Posterior vena cava (tissue), 2 donors: ENCODE data around the gene SGIP1. TPM values are rescaled to one million over a fixed set of nuclear protein-coding genes. Genes with fewer than 3 reads are reported as not detected.
"Not testable (repeated sequence)": the region's sequence is repeated elsewhere in the genome, so short reads cannot be mapped to it uniquely, and the experiment has no call there.

Experiments
- DNase-seq: peaks from one replicate; pipeline ENCODE4 v3.0.0-alpha.2; 2020; ENCODE audit warnings: low spot score
- intact Hi-C, 2 donors: fragments of 100-400 bp; cut with DNase I; formaldehyde crosslinking; loops; one replicate each; pipeline versions ENCODE4 v1.14.1 to v1.14.2; 2022 to 2023
- total RNA-seq, 2 donors: library from RNA; stranded (reverse); fragmentation: NEBNext Ultra II Directional; extraction: Animal tissue kit (Norgen Biotek cat#: 25700); gene quantifications; one replicate each; pipeline ENCODE4 v1.2.1, GENCODE V29; 2021
- donor health status: DM: yes; HTN: yes; CAD: no.
- donor health status: DM: yes; HTN: yes; CAD: no.

SGIP1 gene
- total RNA-seq, 2 donors from 2014 or later = 25.6 to 40.2 TPM

DNA sequence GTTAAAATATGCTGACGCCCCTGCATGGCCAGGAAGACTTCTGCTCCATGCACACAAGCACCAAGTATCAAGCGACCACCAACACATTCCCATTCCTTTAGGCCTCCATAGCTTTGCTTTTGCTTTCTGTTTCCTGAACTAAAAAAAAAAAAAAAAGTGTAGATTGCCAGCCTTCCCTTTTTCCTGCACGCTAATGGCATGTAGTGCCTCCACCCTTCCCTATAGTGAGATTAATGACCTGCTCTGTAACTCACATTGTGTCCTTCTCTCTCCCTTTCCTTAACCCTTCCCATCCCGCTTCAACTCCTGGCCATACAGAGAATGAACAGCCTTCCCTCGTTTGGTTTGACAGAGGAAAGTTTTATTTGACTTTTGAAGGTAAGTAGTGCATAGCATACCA is 161.2 kb downstream of the SGIP1 start:
- no peak for DNase-seq
- intact Hi-C loops = no loop called here

- intact Hi-C loops = no loop called here
- no peak for DNase-seq
These were observed 162.8 kb downstream of the SGIP1 start for GRCh38 chr1:66696771-66697170.

DNA sequence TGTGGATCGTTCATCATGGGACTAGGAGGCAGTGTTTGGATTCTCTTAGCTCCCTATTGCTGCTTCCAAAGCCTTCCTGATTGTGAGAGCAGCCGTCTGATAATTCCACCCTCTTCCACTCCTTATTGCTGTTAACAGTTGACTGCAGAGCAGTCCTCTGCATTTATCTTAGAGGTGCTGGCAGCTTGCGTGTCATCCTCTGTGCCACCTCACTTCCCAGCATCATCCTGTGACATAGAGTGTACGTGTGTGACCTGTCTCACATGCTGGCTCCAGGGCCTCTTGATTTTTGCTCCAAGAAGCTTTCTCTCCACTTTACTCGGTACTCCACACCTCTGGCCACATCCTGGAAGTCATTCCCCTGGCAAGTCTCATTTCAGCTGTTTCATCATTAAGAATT is 165.3 kb downstream of the SGIP1 start:
- DNase-seq = no peak
- intact Hi-C loops = no loop called here

DNA sequence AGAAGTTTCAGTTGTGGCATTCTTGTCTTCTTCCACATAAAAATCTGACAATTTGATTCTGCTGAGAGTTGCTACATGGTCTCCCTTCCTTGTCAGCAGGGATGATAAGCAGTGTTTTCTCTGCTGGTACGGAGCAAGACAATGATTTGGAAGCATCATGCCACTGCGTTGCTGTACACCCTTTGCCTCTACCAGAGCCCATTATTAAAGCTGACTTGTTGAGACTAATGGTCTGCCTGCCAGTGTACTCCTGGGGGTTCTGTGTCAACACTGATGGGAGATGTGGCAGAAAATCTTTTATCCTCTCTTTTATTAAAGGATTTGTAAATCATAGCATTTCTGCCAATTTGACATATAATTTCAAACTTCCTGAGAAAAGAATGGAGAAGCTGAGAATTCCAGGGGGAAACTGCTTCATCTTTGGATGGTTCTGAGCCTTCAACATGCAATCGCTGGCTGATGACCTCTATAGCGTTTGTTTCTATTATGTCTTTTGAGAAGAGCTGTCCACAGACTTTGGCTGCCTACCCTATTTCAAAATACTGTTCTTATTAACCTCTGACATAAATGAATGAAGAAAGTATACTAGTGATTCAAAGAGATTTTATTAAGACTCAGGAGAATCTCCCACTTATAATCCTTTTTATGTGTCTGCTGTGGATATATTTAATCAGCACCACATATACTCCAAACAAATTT is 170.4 kb downstream of the SGIP1 start:
- intact Hi-C loops = no loop called here
- no peak for DNase-seq

GRCh38 chr1:66705110-66705509 is 171.2 kb downstream of the SGIP1 start:
- intact Hi-C loops = no loop called here
- DNase-seq = no peak

DNA sequence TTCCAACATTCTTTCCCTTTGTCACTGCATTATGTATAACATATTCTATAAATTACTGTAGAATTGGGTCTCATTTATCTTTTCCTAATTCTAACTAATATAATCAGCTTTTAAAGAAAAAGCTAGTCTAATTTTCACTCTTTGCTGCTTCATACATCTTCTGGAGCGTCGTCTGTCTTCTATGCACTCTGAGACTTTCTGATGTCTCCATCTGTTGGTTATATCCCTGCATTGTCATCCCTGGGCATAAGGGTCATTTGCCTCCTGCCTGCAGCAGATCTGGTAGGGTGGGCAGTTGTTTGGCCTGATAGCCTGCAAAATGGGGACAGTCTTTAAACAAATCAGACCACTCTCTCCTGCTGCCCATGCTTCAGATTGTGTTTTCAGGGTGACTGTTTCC is 177.5 kb downstream of the SGIP1 start:
- no peak for DNase-seq
- intact Hi-C loops = no loop called here

GRCh38 chr1:66712839-66713238 is 178.9 kb downstream of the SGIP1 start:
- intact Hi-C loops = no loop called here
- no peak for DNase-seq

DNA sequence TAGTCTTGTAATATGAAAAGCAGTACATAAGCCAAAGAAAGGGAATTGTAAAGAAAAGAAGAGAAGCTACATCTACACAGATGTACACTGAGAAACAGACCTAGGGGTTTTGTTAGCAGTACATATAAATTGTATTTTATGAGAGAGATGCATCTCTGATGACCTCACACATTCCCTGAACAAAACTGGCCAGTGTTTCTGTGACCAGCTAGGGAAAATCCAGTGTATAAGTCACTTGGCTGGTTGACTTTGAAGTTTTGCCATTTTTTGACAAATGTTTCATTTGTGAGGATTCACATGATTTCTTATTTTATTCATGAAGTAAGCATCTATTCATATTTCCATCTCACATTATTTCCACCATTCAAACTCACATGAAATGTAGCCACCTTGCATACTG is 190.0 kb downstream of the SGIP1 start:
- intact Hi-C loops = no loop called here

DNA sequence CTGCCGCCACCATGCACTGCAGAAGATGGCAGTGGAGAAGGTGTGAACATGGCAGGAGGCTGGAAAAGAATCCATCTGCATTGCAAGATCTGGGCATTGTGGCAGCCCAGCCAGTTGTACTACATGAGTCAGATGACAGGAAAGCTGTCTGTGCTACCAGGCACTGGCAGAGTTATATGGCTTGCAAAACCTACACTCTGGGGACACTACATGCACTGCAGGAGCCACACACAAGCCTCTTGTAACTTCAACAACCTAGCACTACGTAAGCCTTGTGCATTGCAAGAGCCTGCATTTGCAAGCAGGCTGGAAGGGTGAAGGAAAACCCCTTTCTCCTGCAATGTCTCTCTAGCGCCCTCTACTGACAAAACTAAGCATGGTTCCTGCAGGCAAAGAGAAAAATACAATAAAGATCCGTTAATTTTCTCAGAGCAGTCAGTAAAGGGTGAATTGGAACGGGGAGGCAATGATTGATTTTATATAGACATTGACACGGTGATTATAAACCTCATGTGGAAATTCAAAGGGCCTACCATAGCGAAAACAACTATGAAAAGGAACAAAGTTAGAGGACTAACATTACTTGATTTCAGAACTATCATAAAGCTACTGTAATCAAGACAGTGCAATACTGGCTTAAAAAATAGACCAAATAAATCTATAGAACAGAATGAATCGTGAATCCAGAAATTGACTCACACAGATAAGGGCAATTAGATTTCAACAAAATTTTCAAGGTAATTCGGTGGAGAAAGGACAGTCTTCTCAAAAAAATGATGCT is 192.1 kb downstream of the SGIP1 start:
- intact Hi-C loops = no loop called here
- no peak for DNase-seq

More for the DNA sequence above, 190.0 kb downstream of the SGIP1 start:
- no peak for DNase-seq

DNA sequence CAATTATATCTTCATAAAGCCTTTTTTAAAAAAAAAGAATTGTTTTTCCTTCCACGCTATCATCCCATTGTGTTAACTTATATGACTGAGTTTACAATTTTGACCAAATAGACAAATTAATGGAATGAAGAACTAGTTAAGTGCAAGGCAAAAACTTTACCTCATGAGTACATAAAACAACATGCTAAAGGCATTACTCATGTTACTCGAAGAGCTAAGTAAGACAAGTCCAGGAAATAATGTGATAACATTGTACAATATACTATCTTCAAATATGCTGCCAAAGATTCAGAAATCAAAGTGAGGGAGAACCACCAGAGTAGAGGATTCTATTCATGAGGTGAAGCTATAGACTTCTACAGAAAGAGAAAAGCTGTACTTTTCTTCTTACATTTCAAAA is 194.1 kb downstream of the SGIP1 start:
- DNase-seq = no peak
- intact Hi-C loops = no loop called here

GRCh38 chr1:66728716-66729115 is 194.8 kb downstream of the SGIP1 start:
- intact Hi-C loops, DNase-seq: not testable (repeated sequence)

DNA sequence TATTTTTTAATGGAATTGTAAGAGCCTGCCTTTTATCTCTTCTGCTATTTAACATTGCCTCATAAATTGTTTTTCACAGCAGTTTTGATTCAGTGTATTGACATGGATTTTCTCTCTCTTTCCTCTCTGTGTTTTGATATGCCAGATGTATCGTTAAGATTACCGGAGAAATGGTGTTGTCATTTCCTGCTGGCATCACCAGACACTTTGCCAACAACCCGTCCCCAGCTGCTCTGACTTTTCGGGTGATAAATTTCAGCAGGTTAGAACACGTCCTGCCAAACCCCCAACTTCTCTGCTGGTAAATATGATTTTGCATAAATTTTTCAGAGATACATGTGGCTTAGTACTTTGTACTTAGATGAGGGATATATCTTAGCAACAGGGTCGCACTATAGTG is 195.2 kb downstream of the SGIP1 start:
- intact Hi-C loops = no loop called here

GRCh38 chr1:66729523-66729922 is 195.6 kb downstream of the SGIP1 start:
- no peak for DNase-seq
- intact Hi-C loops = no loop called here

More for the DNA sequence above, 195.2 kb downstream of the SGIP1 start:
- DNase-seq = no peak

GRCh38 chr1:66730462-66730861 is 196.5 kb downstream of the SGIP1 start:
- no peak for DNase-seq
- intact Hi-C loops = no loop called here

DNA sequence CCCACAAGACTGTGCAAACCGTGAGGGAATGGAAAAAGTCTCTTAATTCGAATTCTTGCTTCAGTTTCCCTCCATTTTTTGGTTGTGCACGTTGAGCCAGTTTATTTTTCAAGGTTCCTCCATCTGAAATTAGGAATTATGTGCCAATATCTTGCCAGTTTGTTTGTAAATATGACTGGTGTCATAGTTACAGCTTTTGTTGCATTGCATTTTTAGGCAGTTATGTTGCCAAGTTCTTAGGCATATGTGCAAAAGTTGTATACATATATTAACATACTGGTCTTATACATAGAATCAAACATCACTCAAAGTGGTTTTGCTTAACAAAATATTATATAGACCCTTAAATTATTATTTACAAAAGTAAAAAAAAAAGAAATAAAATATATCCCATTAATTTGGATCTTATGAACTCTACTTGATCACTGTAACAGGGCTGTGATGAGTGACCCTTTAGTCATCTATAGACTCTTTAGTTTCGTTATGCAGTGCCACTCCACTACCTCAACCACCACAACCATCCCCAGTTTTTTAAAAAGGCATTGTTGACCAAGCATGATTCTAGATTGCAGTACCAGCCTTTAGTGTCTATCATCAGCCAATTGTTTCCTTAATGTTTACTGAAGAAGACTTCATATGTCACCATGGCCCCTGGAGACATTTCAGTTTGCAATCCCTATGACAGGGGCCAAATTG is 197.4 kb downstream of the SGIP1 start:
- DNase-seq = no peak
- intact Hi-C loops = no loop called here

DNA sequence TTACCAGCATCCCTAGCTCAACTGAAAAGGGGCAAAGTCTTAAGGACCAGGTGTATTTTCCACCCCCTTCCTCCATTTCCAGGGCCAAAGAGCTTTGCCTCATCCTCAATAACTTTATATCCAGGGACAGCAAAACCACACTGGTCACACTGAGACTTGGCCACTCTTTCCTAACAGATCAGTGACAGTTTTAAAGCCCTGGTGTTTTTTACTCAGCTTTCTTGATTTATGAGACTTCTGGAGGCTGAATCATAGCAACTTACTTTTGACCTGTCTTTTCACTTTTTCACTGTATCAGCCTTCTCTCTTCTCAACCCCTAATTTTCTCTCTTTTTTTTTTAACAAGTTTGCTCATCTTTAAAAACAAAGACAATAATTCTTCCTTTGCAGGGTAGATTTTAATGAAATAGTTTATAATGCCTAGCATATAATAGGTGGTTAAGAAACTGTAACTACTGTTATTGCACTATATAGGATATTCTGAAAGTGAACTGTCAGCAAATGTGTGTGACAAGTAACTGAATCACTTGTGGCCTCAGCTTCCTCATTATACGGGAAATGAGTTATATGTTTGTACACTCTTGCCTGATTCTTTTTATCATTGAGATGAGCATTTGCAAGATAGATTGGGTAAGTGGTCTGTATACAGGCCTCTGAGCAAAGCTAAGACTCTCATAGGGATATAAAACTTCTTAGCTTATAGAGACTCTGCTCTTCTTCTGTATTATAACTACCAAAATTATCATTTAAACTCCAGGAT is 198.6 kb downstream of the SGIP1 start:
- intact Hi-C loops = no loop called here
- no peak for DNase-seq

- intact Hi-C loops = no loop called here
- DNase-seq = no peak
These were observed 199.5 kb downstream of the SGIP1 start for GRCh38 chr1:66733348-66734017.

DNA sequence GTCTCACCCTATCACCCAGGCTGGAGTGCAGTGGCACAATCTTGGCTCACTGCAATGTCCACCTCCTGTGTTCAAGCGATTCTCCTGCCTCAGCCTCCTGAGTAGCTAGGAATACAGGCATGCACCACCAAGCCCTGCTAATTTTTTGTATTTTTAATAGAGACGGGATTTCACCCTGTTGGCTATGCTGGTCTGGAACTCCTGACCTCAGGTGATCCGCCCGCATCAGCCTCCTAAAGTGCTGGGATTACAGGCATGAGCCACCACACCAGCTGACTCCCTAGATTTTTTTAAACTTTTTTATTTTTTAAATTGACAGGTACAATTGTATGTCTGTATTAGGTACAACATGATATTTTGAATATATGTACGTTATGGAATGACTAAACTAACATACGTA is 200.6 kb downstream of the SGIP1 start:
- DNase-seq, intact Hi-C loops: not testable (repeated sequence)

DNA sequence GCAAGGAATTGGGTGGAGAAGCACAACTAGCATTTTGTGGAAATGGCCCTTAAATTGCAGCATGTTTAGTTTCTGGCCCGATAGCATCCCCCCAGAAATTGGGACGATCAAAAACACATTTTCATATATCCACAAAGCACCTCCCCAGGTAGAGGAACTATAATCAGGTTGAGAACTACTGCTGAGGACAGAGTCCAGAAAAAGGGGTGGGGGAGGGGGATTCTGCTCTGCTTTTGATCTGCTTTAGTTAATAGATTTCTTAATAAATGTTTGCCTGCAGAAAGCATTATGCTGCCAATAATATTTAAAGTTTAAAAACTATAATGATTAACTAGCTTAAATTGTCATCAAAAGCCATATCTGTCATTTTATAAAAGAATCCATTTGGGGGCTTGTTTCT is 203.9 kb downstream of the SGIP1 start:
- intact Hi-C loops = no loop called here

More for the DNA sequence above, 203.9 kb downstream of the SGIP1 start:
- no peak for DNase-seq
